ENCODE results near the gene POU6F2. TPM values are rescaled to one million over a fixed set of nuclear protein-coding genes. Genes with fewer than 3 reads are reported as not detected.

Gene POU6F2
- total RNA-seq, 1 donor from 2014 or later, result 0.78 TPM

DNA sequence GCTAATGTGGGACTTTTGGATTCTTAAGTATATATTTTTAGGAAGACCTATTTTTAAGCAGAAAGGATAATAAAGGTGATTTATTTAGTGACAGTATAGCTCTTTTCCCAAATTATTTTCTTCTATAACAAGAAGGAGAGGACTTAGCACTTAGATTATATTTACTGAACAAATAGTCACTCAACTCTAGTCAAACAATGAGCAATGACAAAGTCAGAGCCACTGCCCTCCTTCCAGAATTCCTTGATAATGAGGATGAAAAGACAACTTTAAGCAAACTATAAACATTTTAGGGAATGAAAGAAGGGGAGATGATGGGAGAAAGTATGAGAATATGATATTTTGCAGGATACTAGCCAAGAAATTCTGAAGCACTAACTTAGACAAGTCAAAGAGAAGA, 295.0 kb downstream of the POU6F2 start:
- intact Hi-C loops (cut with DNase I), result no loop called here
- TF ChIP-seq, protein P1, sequence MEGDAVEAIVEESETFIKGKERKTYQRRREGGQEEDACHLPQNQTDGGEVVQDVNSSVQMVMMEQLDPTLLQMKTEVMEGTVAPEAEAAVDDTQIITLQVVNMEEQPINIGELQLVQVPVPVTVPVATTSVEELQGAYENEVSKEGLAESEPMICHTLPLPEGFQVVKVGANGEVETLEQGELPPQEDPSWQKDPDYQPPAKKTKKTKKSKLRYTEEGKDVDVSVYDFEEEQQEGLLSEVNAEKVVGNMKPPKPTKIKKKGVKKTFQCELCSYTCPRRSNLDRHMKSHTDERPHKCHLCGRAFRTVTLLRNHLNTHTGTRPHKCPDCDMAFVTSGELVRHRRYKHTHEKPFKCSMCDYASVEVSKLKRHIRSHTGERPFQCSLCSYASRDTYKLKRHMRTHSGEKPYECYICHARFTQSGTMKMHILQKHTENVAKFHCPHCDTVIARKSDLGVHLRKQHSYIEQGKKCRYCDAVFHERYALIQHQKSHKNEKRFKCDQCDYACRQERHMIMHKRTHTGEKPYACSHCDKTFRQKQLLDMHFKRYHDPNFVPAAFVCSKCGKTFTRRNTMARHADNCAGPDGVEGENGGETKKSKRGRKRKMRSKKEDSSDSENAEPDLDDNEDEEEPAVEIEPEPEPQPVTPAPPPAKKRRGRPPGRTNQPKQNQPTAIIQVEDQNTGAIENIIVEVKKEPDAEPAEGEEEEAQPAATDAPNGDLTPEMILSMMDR (IDR thresholded peaks at IDR 0.05), result no peak
- Histone ChIP-seq H3K4me3 (no peak overlapping the region), H3K9me3 (no peaks in the 10 kb centered on the region), H3K36me3 (no peaks in the 10 kb centered on the region), H3K27ac (no peak overlapping the region), H3K27me3 (no peaks in the 10 kb centered on the region), H3K4me1 (no peaks in the 10 kb centered on the region)
- DNase-seq (no peak), ATAC-seq (no peak)

DNA sequence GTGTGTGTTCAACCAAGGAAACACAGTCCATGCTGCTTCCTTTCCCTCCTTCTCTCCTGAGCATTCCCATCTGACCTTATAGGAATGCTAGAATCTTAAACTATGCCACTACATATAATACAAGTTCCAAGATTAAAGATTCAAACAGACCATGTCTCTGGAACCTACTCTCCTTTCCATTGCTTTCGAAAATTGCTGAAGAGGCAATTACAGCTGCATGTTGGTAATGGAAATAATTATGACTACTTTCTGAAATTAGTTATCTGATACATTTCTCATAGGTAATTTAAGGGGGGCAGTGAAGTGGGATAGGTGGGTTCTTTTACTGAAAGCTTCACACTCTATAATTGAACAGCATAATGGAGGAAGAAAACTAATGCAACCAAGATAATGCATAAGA, 302.6 kb downstream of the POU6F2 start:
- no peaks in the 10 kb centered on the region for H3K27me3 ChIP-seq
- no peak for DNase-seq
- H3K27ac ChIP-seq, result no peak overlapping the region
- H3K36me3 ChIP-seq, result no peaks in the 10 kb centered on the region
- intact Hi-C loops (cut with DNase I), result no loop called here
- no peaks in the 10 kb centered on the region for H3K4me1 ChIP-seq
- no peaks in the 10 kb centered on the region for H3K9me3 ChIP-seq
- H3K4me3 ChIP-seq, result no peak overlapping the region
- ATAC-seq, result no peak
- TF ChIP-seq, protein P1 (IDR thresholded peaks at IDR 0.05), result no peak

DNA sequence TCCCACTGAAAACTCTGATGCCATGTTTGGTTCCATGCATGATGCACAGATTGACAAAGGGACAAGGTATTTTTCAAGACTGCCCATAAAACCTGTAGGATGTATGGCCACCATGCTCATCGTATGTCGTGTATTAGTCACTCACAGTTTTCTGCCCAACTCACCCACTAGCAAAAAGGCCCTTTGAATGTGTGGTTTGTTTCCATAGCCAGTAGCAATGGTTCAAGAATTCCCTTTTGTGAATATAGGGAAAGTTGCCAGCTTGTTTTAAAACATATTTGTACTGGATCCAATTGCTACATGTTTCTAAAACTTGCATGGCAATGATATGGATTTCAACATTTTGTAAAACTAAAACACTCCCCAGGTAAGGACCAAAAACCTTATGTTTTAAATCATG, 307.5 kb downstream of the POU6F2 start:
- Histone ChIP-seq H3K9me3 (no peaks in the 10 kb centered on the region), H3K4me3 (no peak overlapping the region), H3K27ac (no peak overlapping the region), H3K27me3 (no peaks in the 10 kb centered on the region), H3K4me1 (no peaks in the 10 kb centered on the region), H3K36me3 (no peaks in the 10 kb centered on the region)
- DNase-seq, result no peak
- intact Hi-C loops (cut with DNase I), result no loop called here
- no peak for ATAC-seq
- TF ChIP-seq, protein P1 (IDR thresholded peaks at IDR 0.05), result no peak

DNA sequence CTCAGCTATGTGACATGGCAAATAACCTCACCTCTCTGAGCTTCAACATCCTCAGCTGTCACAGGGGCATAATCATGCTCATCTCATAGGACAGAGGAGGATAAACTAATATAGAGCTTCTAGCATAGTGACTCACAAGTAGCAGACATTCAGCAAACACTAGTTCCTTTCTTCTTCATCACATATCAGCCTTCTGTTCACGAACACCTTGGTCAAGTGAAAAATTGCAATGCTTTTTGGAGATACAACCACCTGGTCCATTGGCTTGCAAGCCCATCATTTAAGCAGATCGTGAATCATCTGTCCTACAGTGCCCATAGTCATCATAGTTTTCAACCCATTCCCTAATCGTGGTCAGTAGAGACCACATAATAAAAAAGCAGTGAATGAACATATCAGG, 310.6 kb downstream of the POU6F2 start:
- TF ChIP-seq, protein P1 (IDR thresholded peaks at IDR 0.05), result no peak
- no peak for ATAC-seq
- Histone ChIP-seq H3K36me3 (no peaks in the 10 kb centered on the region), H3K27me3 (no peaks in the 10 kb centered on the region), H3K9me3 (no peaks in the 10 kb centered on the region), H3K4me3 (no peak overlapping the region), H3K27ac (no peak overlapping the region), H3K4me1 (no peaks in the 10 kb centered on the region)
- DNase-seq, result no peak
- intact Hi-C loops (cut with DNase I), result no loop called here

DNA sequence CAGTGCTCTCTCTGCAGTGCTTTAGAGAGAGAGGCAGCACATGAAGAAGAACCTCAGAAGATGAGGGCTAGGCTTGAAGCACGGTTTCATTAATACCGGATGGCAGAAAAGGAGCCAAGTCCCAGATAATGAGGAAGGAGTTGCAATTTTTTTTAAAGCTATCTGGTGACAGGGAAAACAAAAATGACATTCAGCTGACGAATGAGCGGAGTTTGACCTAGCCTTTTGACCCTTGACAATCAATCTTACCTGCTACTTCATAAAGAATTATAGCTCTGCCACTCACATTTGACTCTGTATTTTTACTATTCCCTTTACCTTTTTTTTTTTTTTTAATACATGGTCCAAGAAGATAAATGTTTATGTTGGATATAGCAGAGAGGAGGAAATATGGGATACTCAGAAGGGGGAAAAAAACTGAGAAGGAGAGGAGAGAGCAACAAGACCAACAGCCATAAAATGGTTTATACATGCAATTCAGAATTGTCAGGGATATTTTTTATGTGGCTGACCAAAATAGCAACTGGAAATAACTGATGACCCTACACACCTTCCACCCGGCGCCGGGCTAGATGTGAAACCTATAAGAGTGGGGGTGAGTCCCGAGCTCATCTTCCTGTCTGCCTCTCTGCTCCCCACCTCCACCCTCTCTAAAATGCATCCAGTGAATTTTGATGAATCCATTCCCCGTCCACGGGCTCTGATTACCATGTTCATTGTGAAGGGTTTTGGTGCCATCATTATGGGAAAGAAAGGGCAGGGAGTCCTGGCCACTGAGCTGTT, 314.1 kb downstream of the POU6F2 start:
- TF ChIP-seq, protein P1 (IDR thresholded peaks at IDR 0.05), result no peak
- Histone ChIP-seq H3K4me1 (no peaks in the 10 kb centered on the region), H3K36me3 (no peaks in the 10 kb centered on the region), H3K9me3 (no peaks in the 10 kb centered on the region), H3K4me3 (no peak overlapping the region), H3K27me3 (no peaks in the 10 kb centered on the region), H3K27ac (no peak overlapping the region)
- intact Hi-C loops (cut with DNase I), result no loop called here
- DNase-seq (no peak), ATAC-seq (no peak)

Measured in upper lobe of right lung (tissue), 1 donor.